CD14-positive monocyte (primary cell): ENCODE measurements around the gene WWOX. TPM values are rescaled to one million over a fixed set of nuclear protein-coding genes. Genes with fewer than 3 reads are reported as not detected.
A peak's percentile ranks its signal among the peaks of the same experiment; 100 is the strongest.

Experiments
- DNase-seq, 3 donors: peaks; one replicate each; pipeline ENCODE4 v3.0.0-alpha.2; 2011 to 2022
- H2AFZ ChIP-seq: 2 replicates; pipeline ENCODE4 v1.6.0; 2012; ENCODE audit warnings: mild to moderate bottlenecking, low read depth, low read length, inconsistent platforms; ENCODE audit not compliant: insufficient read depth, poor library complexity, severe bottlenecking
- H3K27ac ChIP-seq, 2 donors: 1 replicate in 1 of 2; 2 replicates in 1 of 2; pipeline ENCODE4 v1.5.1; 2012 to 2013; ENCODE audit warnings: low read length in 2 of 2, control low read depth in 1 of 2, inconsistent platforms in 1 of 2, low read depth in 1 of 2, mild to moderate bottlenecking in 1 of 2
- H3K27me3 ChIP-seq, 2 donors: one replicate each; pipeline versions ENCODE4 v1.6.0 to v1.6.1; 2011 to 2013; ENCODE audit warnings: low read length in 2 of 2; ENCODE audit not compliant: control insufficient read depth in 2 of 2, insufficient read depth in 2 of 2
- H3K36me3 ChIP-seq, 2 donors: replicated peaks in 1 of 2; 1 replicate in 1 of 2; 2 replicates in 1 of 2; pipeline versions ENCODE4 v1.5.1 to v1.6.1; 2012 to 2013; ENCODE audit warnings: low read length in 2 of 2, control low read depth in 1 of 2, inconsistent platforms in 1 of 2, mild to moderate bottlenecking in 1 of 2; ENCODE audit not compliant: insufficient read depth in 2 of 2, control insufficient read depth in 1 of 2
- H3K4me1 ChIP-seq, 2 donors: 1 replicate in 1 of 2; 2 replicates in 1 of 2; pipeline versions ENCODE4 v1.5.1 to v1.6.1; 2012 to 2013; ENCODE audit warnings: low read length in 2 of 2, control low read depth in 1 of 2, inconsistent platforms in 1 of 2, mild to moderate bottlenecking in 1 of 2, moderate library complexity in 1 of 2; ENCODE audit not compliant: insufficient read depth in 2 of 2, control insufficient read depth in 1 of 2
- H3K4me2 ChIP-seq: replicated peaks from 2 replicates; pipeline ENCODE3; 2012; ENCODE audit warnings: low read length, moderate library complexity, mild to moderate bottlenecking; ENCODE audit not compliant: poor library complexity, severe bottlenecking; ENCODE audit errors: extremely low read depth
- H3K4me3 ChIP-seq, 3 experiments: fragments of 200-600 bp in 1 of 3; sonication (generic) in 1 of 3; replicated peaks in 1 of 3; 1 replicate in 2 of 3; 2 replicates in 1 of 3; pipeline ENCODE4 v1.5.1; 2011 to 2013; ENCODE audit warnings: low read length in 3 of 3, mild to moderate bottlenecking in 3 of 3, control low read depth in 2 of 3, low read depth in 2 of 3, inconsistent platforms in 1 of 3, moderate library complexity in 1 of 3
- H3K79me2 ChIP-seq: 2 replicates; pipeline ENCODE4 v1.6.0; 2012; ENCODE audit warnings: mild to moderate bottlenecking, control low read depth, inconsistent platforms, low read length, moderate library complexity; ENCODE audit not compliant: insufficient read depth
- H3K9ac ChIP-seq: 2 replicates; pipeline ENCODE4 v1.6.0; 2017; ENCODE audit warnings: low read length, mild to moderate bottlenecking; ENCODE audit not compliant: insufficient read depth, poor library complexity, severe bottlenecking
- H3K9me3 ChIP-seq, 2 donors: replicated peaks in 1 of 2; 1 replicate in 1 of 2; 2 replicates in 1 of 2; pipeline versions ENCODE4 v1.5.1 to v1.6.1; 2012 to 2013; ENCODE audit warnings: low read length in 2 of 2, control low read depth in 1 of 2; ENCODE audit not compliant: control insufficient read depth in 1 of 2, insufficient read depth in 1 of 2
- H4K20me1 ChIP-seq: 2 replicates; pipeline ENCODE4 v1.6.0; 2012; ENCODE audit warnings: mild to moderate bottlenecking, low read length, control low read depth, moderate library complexity; ENCODE audit not compliant: insufficient read depth
- H3K27ac Mint-ChIP-seq, 7 donors: one replicate each; pipeline ENCODE4 v1.8.0; 2020; ENCODE audit warnings: mild to moderate bottlenecking in 7 of 7, mixed read lengths in 7 of 7, moderate library complexity in 6 of 7, inconsistent platforms in 2 of 7
- H3K27me3 Mint-ChIP-seq, 3 donors: one replicate each; pipeline ENCODE4 v1.8.0; 2021 to 2022; ENCODE audit warnings: low read depth in 3 of 3, mild to moderate bottlenecking in 3 of 3, mixed read lengths in 3 of 3, moderate library complexity in 3 of 3, inconsistent platforms in 1 of 3
- H3K36me3 Mint-ChIP-seq, 2 donors: one replicate each; pipeline ENCODE4 v1.8.0; 2020; ENCODE audit warnings: mixed read lengths in 2 of 2, inconsistent platforms in 1 of 2, mild to moderate bottlenecking in 1 of 2
- H3K4me1 Mint-ChIP-seq: one replicate; pipeline ENCODE4 v1.8.0; 2020; ENCODE audit warnings: mild to moderate bottlenecking, mixed read lengths
- H3K4me3 Mint-ChIP-seq, 2 donors: one replicate each; pipeline ENCODE4 v1.8.0; 2020; ENCODE audit warnings: mild to moderate bottlenecking in 2 of 2, mixed read lengths in 2 of 2, moderate library complexity in 1 of 2
- H3K9me3 Mint-ChIP-seq, 7 donors: one replicate each; pipeline ENCODE4 v1.8.0; 2020 to 2022; ENCODE audit warnings: mixed read lengths in 7 of 7, mild to moderate bottlenecking in 6 of 7, moderate library complexity in 6 of 7, inconsistent platforms in 2 of 7
- WGBS: methylation state at CpG from one replicate; pipeline ENCODE4 v1.1.5; 2013; ENCODE audit warnings: missing lambda C conversion rate; ENCODE audit not compliant: insufficient coverage; 5-methylcytosine and 5-hydroxymethylcytosine counted together
- intact Hi-C, 2 donors: fragments of 100-400 bp; cut with micrococcal nuclease; formaldehyde crosslinking; loops; one replicate each; pipeline versions ENCODE4 v1.15.0 to v1.15.1; 2023
- polyA plus RNA-seq, 3 donors: library from polyadenylated mRNA; depleted of rRNA in 1 of 3; unstranded in 2 of 3; stranded (reverse) in 1 of 3; fragments of 300-500 nt in 2 of 3; fragments of >200 nt in 1 of 3; fragmentation: Illumina TruSeq in 2 of 3; gene quantifications; 1 replicate in 2 of 3; 2 replicates in 1 of 3; pipeline ENCODE4 v1.2.3, GENCODE V29; 2012 to 2021
- TF ChIP-seq, protein P1 (sequence below): fragments of 200-600 bp; IDR thresholded peaks from one replicate; pipeline ENCODE4 v1.8.0; 2022; ENCODE audit warnings: antibody characterized with exemption, mild to moderate bottlenecking

WWOX gene
- polyA plus RNA-seq, 3 donors: 4.0 to 7.0 (median 6.3) TPM

DNA sequence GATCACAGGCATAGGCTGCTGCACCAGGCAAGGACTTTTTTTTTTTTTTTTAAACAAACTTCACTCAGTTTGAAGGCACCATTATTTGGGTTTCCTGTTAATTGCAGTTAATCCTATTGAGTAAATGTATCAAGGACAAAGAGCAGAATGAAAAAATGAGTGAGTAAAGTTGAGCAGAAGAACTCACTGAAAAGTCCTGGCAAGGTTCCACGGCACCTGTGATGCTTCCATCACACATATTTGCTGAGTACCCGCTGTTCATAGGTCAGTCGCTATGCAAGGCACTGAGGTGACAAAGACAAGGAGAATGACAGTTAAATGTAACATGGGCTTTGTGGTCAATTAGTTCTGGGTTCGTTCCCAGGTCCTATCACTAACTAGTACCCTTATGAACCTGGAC is 831.1 kb downstream of the WWOX start:
- no peak for DNase-seq
- Mint-ChIP-seq H3K27ac (no peak overlapping the region), H3K4me3 (no peak overlapping the region), H3K36me3 (no peaks in the 10 kb centered on the region), H3K27me3 (peaks cover 0 to 2% (median 0%) of the 10 kb centered on the region in 3 donors), H3K4me1 (no peaks in the 10 kb centered on the region), H3K9me3 (peaks cover 0 to 7% (median 4%) of the 10 kb centered on the region in 7 donors)
- no peaks in the 10 kb centered on the region for H3K79me2 ChIP-seq
- H3K9me3 ChIP-seq: peaks cover 0 to 3% of the 10 kb centered on the region in 2 donors
- H3K27me3 ChIP-seq: no peaks in the 10 kb centered on the region
- no peak overlapping the region for H3K27ac ChIP-seq
- intact Hi-C loops: no loop called here
- no peak overlapping the region for H3K4me2 ChIP-seq
- H2AFZ ChIP-seq: no peak overlapping the region
- 92% methylated on average over 3 of the region's 4 CpGs for WGBS
- no peak overlapping the region for H3K9ac ChIP-seq
- no peaks in the 10 kb centered on the region for H3K4me1 ChIP-seq
- TF ChIP-seq, protein P1, sequence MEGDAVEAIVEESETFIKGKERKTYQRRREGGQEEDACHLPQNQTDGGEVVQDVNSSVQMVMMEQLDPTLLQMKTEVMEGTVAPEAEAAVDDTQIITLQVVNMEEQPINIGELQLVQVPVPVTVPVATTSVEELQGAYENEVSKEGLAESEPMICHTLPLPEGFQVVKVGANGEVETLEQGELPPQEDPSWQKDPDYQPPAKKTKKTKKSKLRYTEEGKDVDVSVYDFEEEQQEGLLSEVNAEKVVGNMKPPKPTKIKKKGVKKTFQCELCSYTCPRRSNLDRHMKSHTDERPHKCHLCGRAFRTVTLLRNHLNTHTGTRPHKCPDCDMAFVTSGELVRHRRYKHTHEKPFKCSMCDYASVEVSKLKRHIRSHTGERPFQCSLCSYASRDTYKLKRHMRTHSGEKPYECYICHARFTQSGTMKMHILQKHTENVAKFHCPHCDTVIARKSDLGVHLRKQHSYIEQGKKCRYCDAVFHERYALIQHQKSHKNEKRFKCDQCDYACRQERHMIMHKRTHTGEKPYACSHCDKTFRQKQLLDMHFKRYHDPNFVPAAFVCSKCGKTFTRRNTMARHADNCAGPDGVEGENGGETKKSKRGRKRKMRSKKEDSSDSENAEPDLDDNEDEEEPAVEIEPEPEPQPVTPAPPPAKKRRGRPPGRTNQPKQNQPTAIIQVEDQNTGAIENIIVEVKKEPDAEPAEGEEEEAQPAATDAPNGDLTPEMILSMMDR: no peak
- no peaks in the 10 kb centered on the region for H3K36me3 ChIP-seq
- no peaks in the 10 kb centered on the region for H4K20me1 ChIP-seq
- H3K4me3 ChIP-seq: no peak overlapping the region

- H3K27me3 Mint-ChIP-seq: peaks cover 0 to 2% (median 2%) of the 10 kb centered on the region in 3 donors
- H3K36me3 Mint-ChIP-seq: no peaks in the 10 kb centered on the region
- Histone ChIP-seq H2AFZ (no peak overlapping the region), H3K9me3 (peaks cover 0 to 3% of the 10 kb centered on the region in 2 donors), H3K27me3 (no peaks in the 10 kb centered on the region), H4K20me1 (no peaks in the 10 kb centered on the region), H3K79me2 (no peaks in the 10 kb centered on the region), H3K27ac (no peak overlapping the region), H3K36me3 (no peaks in the 10 kb centered on the region), H3K9ac (no peak overlapping the region), H3K4me1 (no peaks in the 10 kb centered on the region), H3K4me2 (no peak overlapping the region), H3K4me3 (no peak overlapping the region)
- H3K9me3 Mint-ChIP-seq: peaks cover 1 to 6% (median 4%) of the 10 kb centered on the region in 7 donors
- no peaks in the 10 kb centered on the region for H3K4me1 Mint-ChIP-seq
- WGBS: 100% methylated on average over 2 of the region's 2 CpGs
- no peak for DNase-seq
- no peak overlapping the region for H3K4me3 Mint-ChIP-seq
- peak overlapping the region in 1 of 7 donors; percentile 4 for H3K27ac Mint-ChIP-seq
- intact Hi-C loops: no loop called here
- TF ChIP-seq, protein P1: no peak
Measured at GRCh38 chr16:78931267-78931666, 831.8 kb downstream of the WWOX start.
